GM12878 (cell line): ENCODE results near the gene ACVR1. TPM values are rescaled to one million over a fixed set of nuclear protein-coding genes. Genes with fewer than 3 reads are reported as not detected.

Source experiments
- CEBPZ ChIP-seq: fragments of 150-350 bp; IDR thresholded peaks from 2 replicates; pipeline ENCODE4 v1.6.1; 2016; ENCODE audit warnings: low read depth, low read length
- CHD2 ChIP-seq: IDR thresholded peaks from 2 replicates; pipeline ENCODE4 v1.6.1; 2011; ENCODE audit warnings: low read depth, low read length, improper control_type of control experiment, borderline replicate concordance
- CREM ChIP-seq: IDR thresholded peaks from 2 replicates; pipeline ENCODE4 v1.6.1; 2014; ENCODE audit warnings: antibody characterized with exemption, low read depth
- CUX1 ChIP-seq: IDR thresholded peaks from 2 replicates; pipeline ENCODE4 v1.6.1; 2012; ENCODE audit warnings: improper control_type of control experiment, low read depth, low read length; ENCODE audit not compliant: insufficient replicate concordance
- FOXM1 ChIP-seq: IDR thresholded peaks from 2 replicates; pipeline ENCODE4 v1.6.1; 2012; ENCODE audit warnings: low read depth, mild to moderate bottlenecking, inconsistent platforms, low read length, moderate library complexity
- HDAC6 ChIP-seq: fragments of 200-600 bp; sonication (generic); IDR thresholded peaks from one replicate; pipeline ENCODE4 v1.8.0; 2017; ENCODE audit warnings: antibody characterized with exemption; ENCODE audit not compliant: unreplicated experiment
- NRF1 ChIP-seq: conservative IDR thresholded peaks from 2 replicates; pipeline ENCODE4 v1.6.1; 2011; ENCODE audit warnings: mild to moderate bottlenecking, low read depth, low read length, improper control_type of control experiment
- SRF ChIP-seq, 2 experiments: IDR thresholded peaks; 2 replicates each; pipeline ENCODE4 v1.6.1; 2011; ENCODE audit warnings: low read depth in 2 of 2, low read length in 2 of 2, mild to moderate bottlenecking in 1 of 2, moderate library complexity in 1 of 2
- STAT1 ChIP-seq: fragments of 450-650 bp; conservative IDR thresholded peaks from 2 replicates; pipeline ENCODE4 v1.6.1; 2014; ENCODE audit warnings: antibody characterized with exemption, mild to moderate bottlenecking
- ZNF207 ChIP-seq: fragments of 450-650 bp; IDR thresholded peaks from 2 replicates; pipeline ENCODE4 v1.6.1; 2014; ENCODE audit warnings: antibody characterized with exemption, mild to moderate bottlenecking, borderline replicate concordance
- polyA plus RNA-seq, 11 experiments: library from polyadenylated mRNA; depleted of rRNA in 4 of 11; unstranded in 6 of 11; stranded (reverse) in 5 of 11; fragments of >200 nt; fragmentation: Nextera tagmentation in 4 of 11; fragmentation: Illumina TruSeq in 1 of 11; extraction: Ambion mirVana in 4 of 11; extraction: Trizol in 1 of 11; gene quantifications; 1 replicate in 1 of 11; 2 replicates in 10 of 11; pipeline versions ENCODE4 v1.2.1 to v1.2.3, GENCODE V29; 2011 to 2016; ENCODE audit warnings: inconsistent platforms in 2 of 11, missing spikeins in 2 of 11, low read depth in 1 of 11
- total RNA-seq, 4 experiments: library from RNA; depleted of rRNA in 3 of 4; stranded (reverse); fragments of >200 nt in 3 of 4; fragmentation: Illumina TruSeq in 1 of 4; extraction: Trizol in 1 of 4; gene quantifications; 2 replicates each; pipeline versions ENCODE4 v1.2.1 to v1.2.3, GENCODE V29; 2013 to 2021

Gene ACVR1
- total and polyA plus RNA-seq, 10 of the 15 experiments (the other 5 are each of a cell fraction or from before 2014, with no cell fraction given): 0.06 to 0.24 (median 0.14) TPM; not detected in 4

DNA sequence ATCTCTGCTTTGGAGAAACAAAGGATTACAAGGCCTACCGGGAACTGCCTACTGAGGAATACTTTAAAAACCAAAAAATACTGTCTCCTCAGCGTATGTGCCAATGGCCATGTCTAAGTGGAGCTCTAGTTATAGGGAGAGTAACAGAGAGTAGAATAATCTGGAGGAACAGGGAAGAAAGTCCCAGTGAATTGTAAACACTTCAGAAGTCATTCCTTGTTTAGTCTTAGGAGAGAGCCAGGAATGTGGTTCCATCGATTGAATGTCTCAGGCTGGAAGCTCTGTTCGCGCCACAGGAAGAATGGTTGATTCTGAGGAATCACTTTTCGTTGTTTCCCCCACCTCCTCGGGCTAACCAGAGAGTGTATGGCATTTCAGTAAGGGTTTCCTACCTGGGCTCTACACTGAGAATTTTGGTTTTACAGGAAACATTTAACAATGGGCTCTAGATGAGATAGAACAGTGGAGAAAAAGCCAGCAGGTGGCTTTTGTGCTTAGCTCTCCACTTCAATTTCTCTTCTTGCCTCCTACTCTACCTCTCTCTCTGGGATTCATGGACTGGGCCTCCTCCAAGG lies 88.7 kb downstream of the ACVR1 start (continued):
- TF ChIP-seq HDAC6 (no peak), FOXM1 (no peak), SRF (IDR thresholded peaks at IDR 0.05; ENCODE audit: low read depth in 2 of 2, low read length in 2 of 2) (no peak), NRF1 (no peak), STAT1 (no peak), CHD2 (no peak), CREM (no peak), CEBPZ (no peak), CUX1 (no peak), ZNF207 (no peak)
